Activated naive CD4-positive, alpha-beta T cell treated with anti-CD3 and anti-CD28 coated beads, Interleukin-2, amount 10 ng/mL, durations not matched to agents 7 days and 5 days (primary cell): ENCODE results near the gene SH3RF3.

Experiments used
- CTCF ChIA-PET: fragments of 350-600 bp; sonication (Branson Sonifier 250); formaldehyde crosslinking; loops from one replicate; lab custom pipeline; 2021; ENCODE audit warnings: antibody characterized with exemption; lab: Charles Lee
- DNase-seq: peaks from one replicate; pipeline ENCODE4 v3.0.0-alpha.2; 2020
- H3K27ac Mint-ChIP-seq: one replicate; pipeline ENCODE4 v1.8.0; 2021; ENCODE audit warnings: mild to moderate bottlenecking, moderate library complexity, mixed read lengths
- H3K27me3 Mint-ChIP-seq: one replicate; pipeline ENCODE4 v1.8.0; 2021; ENCODE audit warnings: mild to moderate bottlenecking, mixed read lengths
- H3K36me3 Mint-ChIP-seq: one replicate; pipeline ENCODE4 v1.8.0; 2021; ENCODE audit warnings: mixed read lengths
- H3K4me1 Mint-ChIP-seq: one replicate; pipeline ENCODE4 v1.8.0; 2021; ENCODE audit warnings: mixed read lengths
- H3K4me3 Mint-ChIP-seq: one replicate; pipeline ENCODE4 v1.8.0; 2021; ENCODE audit warnings: mild to moderate bottlenecking, moderate library complexity, mixed read lengths
- H3K9me3 Mint-ChIP-seq: one replicate; pipeline ENCODE4 v1.8.0; 2021; ENCODE audit warnings: mixed read lengths

The SH3RF3 gene

GRCh38 chr2:109369671-109370191 is 240.7 kb downstream of the SH3RF3 start:
- Mint-ChIP-seq H3K9me3 (no peaks in the 10 kb centered on the region), H3K4me1 (no peaks in the 10 kb centered on the region), H3K4me3 (no peak overlapping the region), H3K27ac (no peak overlapping the region), H3K27me3 (peaks cover 10% of the 10 kb centered on the region), H3K36me3 (no peaks in the 10 kb centered on the region)
- CTCF ChIA-PET: no interaction called here
- no peak for DNase-seq

DNA sequence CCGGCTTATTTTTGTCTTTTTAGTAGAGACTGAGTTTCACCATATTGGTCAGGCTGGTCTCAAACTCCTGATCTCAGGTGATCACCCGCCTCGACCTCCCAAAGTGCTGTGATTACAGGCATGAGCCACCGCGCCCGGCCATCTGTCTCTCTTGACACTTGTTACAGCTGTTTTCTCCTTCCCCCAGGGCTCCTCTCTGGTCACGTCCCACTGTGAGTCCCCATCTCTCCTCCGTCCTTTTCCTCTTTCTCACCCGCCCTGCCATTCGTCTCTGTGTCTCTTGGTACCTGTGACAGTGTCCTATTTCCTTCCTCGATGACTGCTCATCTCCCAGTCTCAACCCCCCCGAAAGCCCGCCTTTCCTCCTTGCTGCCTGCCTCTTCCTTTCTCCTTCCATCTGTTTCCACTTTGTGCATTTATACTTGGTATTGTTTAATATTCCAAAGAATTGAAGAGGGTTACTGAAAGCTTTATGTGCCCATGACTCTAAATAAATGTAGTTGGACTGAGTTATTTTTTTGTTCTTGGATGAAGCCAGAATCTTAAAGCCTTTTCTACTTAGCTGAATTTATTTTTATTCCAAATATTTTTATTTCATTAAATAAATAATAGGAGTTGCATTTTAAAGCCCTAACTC is 241.5 kb downstream of the SH3RF3 start:
- Mint-ChIP-seq H3K9me3 (no peaks in the 10 kb centered on the region), H3K4me1 (no peaks in the 10 kb centered on the region), H3K27ac (no peak overlapping the region), H3K27me3 (peaks cover 4% of the 10 kb centered on the region), H3K4me3 (no peak overlapping the region), H3K36me3 (no peaks in the 10 kb centered on the region)
- CTCF ChIA-PET: no interaction called here
- DNase-seq: no peak

GRCh38 chr2:109371481-109372170 is 242.6 kb downstream of the SH3RF3 start:
- Mint-ChIP-seq H3K27me3 (peaks cover 7% of the 10 kb centered on the region), H3K9me3 (no peaks in the 10 kb centered on the region), H3K36me3 (no peaks in the 10 kb centered on the region), H3K4me3 (no peak overlapping the region), H3K4me1 (no peaks in the 10 kb centered on the region), H3K27ac (no peak overlapping the region)
- CTCF ChIA-PET: no interaction called here
- DNase-seq: no peak

DNA sequence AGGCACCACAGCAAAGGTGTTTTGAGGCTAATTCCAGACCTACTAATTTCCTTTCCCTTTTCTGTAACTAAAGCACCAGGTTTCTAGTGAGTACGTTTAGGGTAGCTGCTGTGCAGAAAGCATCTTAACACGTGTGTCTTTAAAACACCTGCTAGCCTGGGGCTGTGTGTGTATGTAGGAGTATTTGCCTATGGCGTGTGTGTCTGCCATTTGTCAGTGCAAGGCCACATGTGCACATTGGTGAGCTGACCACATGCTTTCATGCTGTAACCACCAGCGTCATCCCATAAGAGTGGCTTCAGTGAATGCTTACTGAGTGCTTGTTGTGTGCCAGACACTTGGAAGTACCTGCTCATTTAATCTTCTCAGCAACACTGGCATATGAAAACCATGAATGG is 243.2 kb downstream of the SH3RF3 start:
- Mint-ChIP-seq H3K9me3 (no peaks in the 10 kb centered on the region), H3K4me1 (no peaks in the 10 kb centered on the region), H3K27me3 (peaks cover 13% of the 10 kb centered on the region), H3K4me3 (no peak overlapping the region), H3K27ac (no peak overlapping the region), H3K36me3 (no peaks in the 10 kb centered on the region)
- DNase-seq: no peak
- CTCF ChIA-PET: no interaction called here

DNA sequence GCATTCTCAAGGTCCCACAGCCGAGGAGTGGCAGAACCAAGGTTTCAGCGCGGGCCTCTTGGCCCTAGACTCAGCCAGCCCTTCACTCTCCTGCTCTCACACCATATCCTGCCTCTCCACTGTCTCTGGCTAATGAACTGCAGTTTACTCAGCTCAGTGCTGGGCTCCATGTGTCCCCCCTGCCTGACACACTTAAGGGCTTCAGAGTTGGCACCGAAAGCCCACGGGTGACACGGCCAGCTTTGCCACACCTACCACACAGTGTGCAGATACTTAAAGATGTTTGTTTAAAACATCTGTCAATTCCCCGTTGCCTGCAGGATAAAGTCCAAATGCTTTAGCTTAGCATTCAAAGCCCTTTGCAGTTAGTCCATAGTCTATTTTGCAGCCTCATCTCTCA is 243.6 kb downstream of the SH3RF3 start:
- CTCF ChIA-PET: no interaction called here
- peaks cover 14% of the 10 kb centered on the region for H3K27me3 Mint-ChIP-seq
- no peak overlapping the region for H3K4me3 Mint-ChIP-seq
- H3K4me1 Mint-ChIP-seq: no peaks in the 10 kb centered on the region
- H3K9me3 Mint-ChIP-seq: no peaks in the 10 kb centered on the region
- no peak for DNase-seq
- no peaks in the 10 kb centered on the region for H3K36me3 Mint-ChIP-seq
- H3K27ac Mint-ChIP-seq: no peak overlapping the region

DNA sequence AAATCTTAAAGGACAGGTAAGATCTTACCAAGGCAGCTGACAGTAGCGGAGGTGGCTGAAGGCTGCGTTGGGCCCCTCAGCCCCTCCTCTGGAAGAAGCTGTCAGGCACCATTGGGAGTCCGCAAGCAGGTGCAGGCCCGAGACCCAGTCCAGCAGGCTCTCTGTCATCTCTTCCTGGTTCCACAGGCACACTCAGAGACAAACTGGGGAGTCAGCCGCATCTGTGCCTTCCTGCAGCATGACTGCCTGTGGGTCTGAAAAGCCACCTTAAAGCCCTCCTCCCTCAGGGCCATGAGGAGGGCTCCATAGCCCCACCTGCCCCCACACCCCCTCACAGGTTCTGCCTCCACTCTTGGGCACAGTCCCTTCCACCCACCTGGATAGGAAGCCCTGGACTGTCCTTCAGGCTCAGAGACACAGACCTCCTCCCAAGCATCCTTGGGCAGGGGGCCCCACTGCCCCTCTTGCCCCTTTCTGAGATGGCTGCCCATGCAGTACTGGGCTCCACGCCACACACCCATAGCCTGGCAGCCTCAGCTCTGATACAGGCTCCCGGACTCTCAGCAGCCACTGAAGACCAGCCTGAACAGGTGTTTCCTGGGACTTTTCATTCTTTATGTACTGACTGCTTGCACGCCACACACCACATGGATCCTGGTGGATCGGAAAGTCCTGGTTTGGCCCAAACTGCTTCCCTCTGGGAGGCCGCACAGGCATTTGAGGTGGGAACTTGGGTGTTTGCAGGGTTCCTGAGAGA is 245.0 kb downstream of the SH3RF3 start:
- DNase-seq: no peak
- CTCF ChIA-PET: no interaction called here
- Mint-ChIP-seq H3K27me3 (peaks cover 14% of the 10 kb centered on the region), H3K4me1 (no peaks in the 10 kb centered on the region), H3K9me3 (no peaks in the 10 kb centered on the region), H3K27ac (no peak overlapping the region), H3K36me3 (no peaks in the 10 kb centered on the region), H3K4me3 (no peak overlapping the region)

DNA sequence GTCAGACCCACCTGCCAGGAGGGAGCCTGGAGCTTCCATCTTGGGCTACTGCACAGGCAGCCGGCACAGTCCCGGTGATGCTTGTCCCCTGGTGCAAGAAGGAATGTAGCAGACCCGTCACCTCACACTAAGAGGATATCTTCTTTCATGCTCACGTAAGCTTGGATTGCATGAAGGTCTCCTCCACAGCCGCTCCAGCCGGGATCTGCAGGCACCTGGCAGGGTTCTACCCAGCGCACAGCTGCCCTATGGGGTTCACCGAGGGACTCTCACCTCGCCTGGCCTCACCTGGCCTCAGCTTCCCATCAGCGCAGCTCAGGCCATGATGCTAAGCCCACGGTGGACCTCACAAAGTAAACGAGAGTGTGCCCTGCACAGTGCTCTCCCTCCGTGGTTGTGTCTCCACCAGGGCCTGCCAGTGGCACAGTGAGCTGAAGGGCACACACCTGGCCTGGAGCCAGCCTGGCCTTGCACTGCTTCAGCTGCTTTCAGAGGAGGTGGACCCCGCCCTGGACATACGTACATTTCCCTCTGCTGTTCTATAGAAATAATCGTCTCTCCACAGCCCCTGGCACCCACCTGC is 245.6 kb downstream of the SH3RF3 start:
- no peaks in the 10 kb centered on the region for H3K4me1 Mint-ChIP-seq
- no peak for DNase-seq
- no peaks in the 10 kb centered on the region for H3K36me3 Mint-ChIP-seq
- no peaks in the 10 kb centered on the region for H3K9me3 Mint-ChIP-seq
- CTCF ChIA-PET: no interaction called here
- no peak overlapping the region for H3K4me3 Mint-ChIP-seq
- peaks cover 12% of the 10 kb centered on the region for H3K27me3 Mint-ChIP-seq
- no peak overlapping the region for H3K27ac Mint-ChIP-seq

DNA sequence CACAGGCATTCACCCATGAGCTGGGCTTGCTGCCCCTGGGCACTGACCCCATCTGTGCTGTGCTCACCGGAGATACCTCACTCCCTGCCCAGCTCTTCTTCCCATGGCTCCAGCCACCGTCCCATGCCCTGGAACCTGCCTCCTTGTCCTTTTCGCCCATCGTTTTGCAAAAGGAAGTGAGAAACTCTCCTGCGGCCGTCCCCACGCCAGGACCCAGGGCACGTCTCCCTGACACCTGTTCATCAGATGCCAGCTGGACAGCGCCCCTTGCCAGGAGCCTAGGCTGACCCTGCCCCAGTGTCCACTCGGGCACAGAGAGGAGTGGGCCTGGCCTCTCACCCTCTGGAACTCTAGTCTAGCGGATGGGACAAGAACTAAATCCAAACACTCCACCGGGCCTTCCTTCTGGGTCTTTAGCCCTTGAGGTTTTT is 246.1 kb downstream of the SH3RF3 start:
- Mint-ChIP-seq H3K9me3 (no peaks in the 10 kb centered on the region), H3K36me3 (no peaks in the 10 kb centered on the region), H3K27ac (no peak overlapping the region), H3K4me3 (no peak overlapping the region), H3K4me1 (no peaks in the 10 kb centered on the region), H3K27me3 (peaks cover 10% of the 10 kb centered on the region)
- CTCF ChIA-PET: no interaction called here
- no peak for DNase-seq

DNA sequence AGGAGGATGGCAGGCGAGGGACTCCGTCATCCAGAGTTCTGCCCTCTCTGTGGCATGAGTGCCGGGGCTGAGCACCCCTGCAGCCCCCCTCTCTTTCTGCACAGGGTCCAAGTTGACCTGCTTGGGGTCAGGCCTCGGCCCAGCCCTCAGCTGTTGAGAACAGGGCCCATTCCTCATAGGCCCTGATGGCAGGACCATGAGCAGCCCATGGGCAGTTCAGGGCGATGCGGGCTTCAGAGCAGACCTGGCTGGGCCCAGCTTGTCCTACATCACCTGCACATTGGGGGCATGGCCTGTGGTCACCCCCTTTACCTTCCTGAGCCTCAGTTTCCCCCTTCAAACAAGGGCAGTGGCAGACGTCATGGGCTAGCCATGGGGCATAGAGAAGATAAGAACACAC is 246.7 kb downstream of the SH3RF3 start:
- Mint-ChIP-seq H3K27ac (no peak overlapping the region), H3K9me3 (no peaks in the 10 kb centered on the region), H3K36me3 (no peaks in the 10 kb centered on the region), H3K4me3 (no peak overlapping the region), H3K4me1 (no peaks in the 10 kb centered on the region), H3K27me3 (peaks cover 10% of the 10 kb centered on the region)
- CTCF ChIA-PET: no interaction called here
- no peak for DNase-seq

GRCh38 chr2:109376115-109376514 is 247.1 kb downstream of the SH3RF3 start:
- peaks cover 10% of the 10 kb centered on the region for H3K27me3 Mint-ChIP-seq
- no peaks in the 10 kb centered on the region for H3K4me1 Mint-ChIP-seq
- H3K36me3 Mint-ChIP-seq: no peaks in the 10 kb centered on the region
- H3K4me3 Mint-ChIP-seq: no peak overlapping the region
- DNase-seq: no peak
- H3K27ac Mint-ChIP-seq: no peak overlapping the region
- CTCF ChIA-PET: no interaction called here
- no peaks in the 10 kb centered on the region for H3K9me3 Mint-ChIP-seq

GRCh38 chr2:109376796-109377495 is 247.9 kb downstream of the SH3RF3 start:
- H3K4me1 Mint-ChIP-seq: no peaks in the 10 kb centered on the region
- peaks cover 10% of the 10 kb centered on the region for H3K27me3 Mint-ChIP-seq
- CTCF ChIA-PET: no interaction called here
- H3K36me3 Mint-ChIP-seq: no peaks in the 10 kb centered on the region
- no peak overlapping the region for H3K27ac Mint-ChIP-seq
- H3K4me3 Mint-ChIP-seq: no peak overlapping the region
- no peak for DNase-seq
- no peaks in the 10 kb centered on the region for H3K9me3 Mint-ChIP-seq

GRCh38 chr2:109377976-109378375 is 249.0 kb downstream of the SH3RF3 start:
- H3K4me1 Mint-ChIP-seq: no peaks in the 10 kb centered on the region
- DNase-seq: no peak
- H3K27me3 Mint-ChIP-seq: peaks cover 10% of the 10 kb centered on the region
- CTCF ChIA-PET: no interaction called here
- H3K9me3 Mint-ChIP-seq: no peaks in the 10 kb centered on the region
- no peak overlapping the region for H3K4me3 Mint-ChIP-seq
- no peaks in the 10 kb centered on the region for H3K36me3 Mint-ChIP-seq
- no peak overlapping the region for H3K27ac Mint-ChIP-seq

DNA sequence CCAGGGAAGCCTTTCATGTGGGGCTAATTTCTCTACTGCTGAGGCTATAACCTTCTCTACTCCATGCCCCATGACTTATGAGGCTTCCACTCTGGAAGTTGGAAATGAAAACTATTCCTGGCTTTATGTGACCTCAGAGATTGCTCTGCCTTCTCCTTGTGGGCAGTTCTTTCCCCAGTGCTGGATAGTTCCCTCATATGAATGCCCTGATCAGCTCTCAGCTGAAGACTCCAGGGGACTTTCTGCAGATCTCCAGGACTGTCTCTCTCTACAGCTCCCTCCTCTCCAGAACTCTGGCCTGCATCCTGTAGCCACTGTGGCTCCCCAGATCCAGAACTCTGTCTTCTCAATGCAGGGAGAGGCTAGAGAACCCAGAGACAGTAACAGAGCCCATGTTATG is 249.7 kb downstream of the SH3RF3 start:
- Mint-ChIP-seq H3K27me3 (peaks cover 10% of the 10 kb centered on the region), H3K4me3 (no peak overlapping the region), H3K9me3 (no peaks in the 10 kb centered on the region), H3K36me3 (no peaks in the 10 kb centered on the region), H3K4me1 (no peaks in the 10 kb centered on the region), H3K27ac (no peak overlapping the region)
- CTCF ChIA-PET: no interaction called here
- DNase-seq: no peak

DNA sequence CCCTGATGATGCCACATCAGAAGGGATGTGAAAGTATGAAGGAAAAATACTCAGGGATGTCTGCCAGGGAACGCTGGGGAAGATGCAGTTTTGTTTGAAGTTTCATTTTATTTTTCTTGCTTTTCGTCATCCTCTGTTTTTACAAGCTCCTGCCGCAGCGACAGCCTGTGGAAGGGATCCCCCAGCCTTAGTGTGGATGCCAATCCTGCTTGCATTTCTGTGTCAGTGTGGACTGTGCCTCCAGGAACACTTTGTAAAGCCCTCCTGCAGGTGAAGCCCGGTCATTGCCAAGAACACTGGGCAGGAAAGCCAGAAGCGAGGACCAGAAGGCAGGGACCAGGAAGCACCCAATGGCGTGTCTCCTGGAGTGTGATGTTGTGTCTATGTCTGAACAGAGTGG is 250.5 kb downstream of the SH3RF3 start:
- Mint-ChIP-seq H3K4me3 (no peak overlapping the region), H3K27me3 (peaks cover 10% of the 10 kb centered on the region), H3K27ac (no peak overlapping the region), H3K36me3 (no peaks in the 10 kb centered on the region), H3K9me3 (no peaks in the 10 kb centered on the region), H3K4me1 (no peaks in the 10 kb centered on the region)
- CTCF ChIA-PET: no interaction called here
- DNase-seq: no peak
